ENCODE results near the gene DPP7. TPM values are rescaled to one million over a fixed set of nuclear protein-coding genes. Genes with fewer than 3 reads are reported as not detected.

The DPP7 gene
- total and polyA plus RNA-seq, 2 donors (not counting 1 experiment from before 2014, with no cell fraction given) = 324 to 506 TPM

DNA sequence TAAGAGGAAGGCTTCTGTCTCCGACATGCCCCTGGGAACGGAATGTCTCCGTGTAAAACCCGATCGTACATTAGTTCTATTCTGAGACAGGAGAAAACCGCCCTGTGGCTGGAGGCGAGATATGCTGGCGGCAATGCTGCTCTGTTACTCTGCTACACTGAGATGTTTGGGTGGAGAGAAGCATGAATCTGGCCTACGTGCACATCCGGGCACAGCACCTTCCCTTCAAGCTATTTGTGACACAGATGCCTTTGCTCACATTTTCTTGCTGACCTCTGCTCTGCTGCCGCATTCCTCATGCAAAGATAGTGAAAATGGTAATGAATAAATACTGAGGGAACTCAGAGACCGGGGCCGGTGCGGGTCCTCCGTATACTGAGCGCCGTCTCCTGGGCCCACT, 2.2 kb upstream of the DPP7 start:
- H3K4me1 Mint-ChIP-seq = peaks cover 21% of the 10 kb centered on the region
- Histone ChIP-seq H3K9me3 (ENCODE audit: control extremely low read depth in 1 of 3, control insufficient read depth in 2 of 3, insufficient read depth in 1 of 3, low read length in 2 of 3) (no peaks in the 10 kb centered on the region), H3K27me3 (replicated peaks in 1 of 4; ENCODE audit: control extremely low read depth in 1 of 4, control insufficient read depth in 3 of 4, insufficient read depth in 4 of 4, low read length in 3 of 4) (no peaks in the 10 kb centered on the region), H3K27ac (ENCODE audit: low read length in 2 of 2) (no peak overlapping the region), H4K20me1 (ENCODE audit: control insufficient read depth, insufficient read depth, low read length, poor library complexity, severe bottlenecking) (peaks cover 9% of the 10 kb centered on the region), H3K4me3 (ENCODE audit: control extremely low read depth in 1 of 5, extremely low read depth in 1 of 5, insufficient read depth in 1 of 5, low read depth in 2 of 5, low read length in 4 of 5) (no peak overlapping the region), H3K36me3 (replicated peaks in 1 of 2; ENCODE audit: control extremely low read depth in 1 of 2, control insufficient read depth in 1 of 2, extremely low read depth in 1 of 2, insufficient read depth in 2 of 2, low read length in 1 of 2) (peaks cover 0 to 12% of the 10 kb centered on the region in 2 experiments), H3K79me2 (ENCODE audit: control insufficient read depth, insufficient read depth, low read length) (peaks cover 14% of the 10 kb centered on the region), H2AFZ (ENCODE audit: insufficient read depth, low read depth, low read length, poor library complexity, severe bottlenecking) (no peak overlapping the region), H3K4me1 (ENCODE audit: control insufficient read depth in 2 of 2, insufficient read depth in 2 of 2, low read length in 2 of 2) (peaks cover 22 to 37% of the 10 kb centered on the region in 2 donors), H3K9ac (ENCODE audit: low read length) (no peak overlapping the region), H3K4me2 (replicated peaks; ENCODE audit: low read depth, low read length, poor library complexity, severe bottlenecking) (no peak overlapping the region)
- intact Hi-C loops (cut with micrococcal nuclease) = no loop called here
- TF ChIP-seq EZH2 (IDR thresholded peaks at IDR 0.05; ENCODE audit: borderline replicate concordance, insufficient read depth, low read depth, low read length, poor library complexity, severe bottlenecking) = no peak
- TF ChIP-seq, protein P1, sequence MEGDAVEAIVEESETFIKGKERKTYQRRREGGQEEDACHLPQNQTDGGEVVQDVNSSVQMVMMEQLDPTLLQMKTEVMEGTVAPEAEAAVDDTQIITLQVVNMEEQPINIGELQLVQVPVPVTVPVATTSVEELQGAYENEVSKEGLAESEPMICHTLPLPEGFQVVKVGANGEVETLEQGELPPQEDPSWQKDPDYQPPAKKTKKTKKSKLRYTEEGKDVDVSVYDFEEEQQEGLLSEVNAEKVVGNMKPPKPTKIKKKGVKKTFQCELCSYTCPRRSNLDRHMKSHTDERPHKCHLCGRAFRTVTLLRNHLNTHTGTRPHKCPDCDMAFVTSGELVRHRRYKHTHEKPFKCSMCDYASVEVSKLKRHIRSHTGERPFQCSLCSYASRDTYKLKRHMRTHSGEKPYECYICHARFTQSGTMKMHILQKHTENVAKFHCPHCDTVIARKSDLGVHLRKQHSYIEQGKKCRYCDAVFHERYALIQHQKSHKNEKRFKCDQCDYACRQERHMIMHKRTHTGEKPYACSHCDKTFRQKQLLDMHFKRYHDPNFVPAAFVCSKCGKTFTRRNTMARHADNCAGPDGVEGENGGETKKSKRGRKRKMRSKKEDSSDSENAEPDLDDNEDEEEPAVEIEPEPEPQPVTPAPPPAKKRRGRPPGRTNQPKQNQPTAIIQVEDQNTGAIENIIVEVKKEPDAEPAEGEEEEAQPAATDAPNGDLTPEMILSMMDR (IDR thresholded peaks at IDR 0.05) = no peak
- no peaks in the 10 kb centered on the region for H3K9me3 Mint-ChIP-seq (ENCODE audit: insufficient read depth)
- H3K4me3 Mint-ChIP-seq = peak overlapping the region; percentile 44
- WGBS (ENCODE audit: insufficient coverage) = 92% methylated on average over 15 of the region's 17 CpGs
- H3K27ac Mint-ChIP-seq = no peak overlapping the region
- ChIA-PET CTCF (no interaction called here), POLR2A (no interaction called here)
- no peaks in the 10 kb centered on the region for H3K27me3 Mint-ChIP-seq
- DNase-seq (no peak), ATAC-seq (ENCODE audit: low read depth) (no peak)

DNA sequence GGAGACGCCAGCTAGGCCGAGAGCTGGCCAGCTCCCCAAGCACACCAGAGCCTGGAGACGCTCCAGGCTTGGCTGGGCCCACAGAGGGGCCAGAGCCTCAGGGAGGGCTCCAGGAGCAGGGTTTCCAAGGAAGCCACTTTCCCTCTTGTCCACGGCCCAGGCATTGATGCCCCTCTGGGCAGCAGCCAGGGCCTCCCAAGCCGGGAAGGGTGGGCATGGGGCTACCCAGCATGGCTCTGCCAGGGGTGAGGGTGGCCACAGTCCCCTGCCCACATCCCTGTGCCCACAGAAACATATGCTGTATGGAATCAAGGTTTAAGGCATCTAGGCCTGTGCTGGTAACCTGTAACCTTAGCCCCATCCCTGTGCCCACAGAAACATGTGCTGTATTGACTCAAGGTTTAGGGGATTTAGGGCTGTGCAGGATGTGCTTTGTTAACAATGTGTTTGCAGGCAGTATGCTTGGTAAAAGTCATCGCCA, 1.5 kb upstream of the DPP7 start:
- TF ChIP-seq, protein P1 (IDR thresholded peaks at IDR 0.05) = no peak
- no peak for TF ChIP-seq EZH2 (IDR thresholded peaks at IDR 0.05; ENCODE audit: borderline replicate concordance, insufficient read depth, low read depth, low read length, poor library complexity, severe bottlenecking)
- Mint-ChIP-seq H3K27ac (no peak overlapping the region), H3K4me1 (peaks cover 19% of the 10 kb centered on the region), H3K27me3 (no peaks in the 10 kb centered on the region), H3K4me3 (no peak overlapping the region), H3K9me3 (ENCODE audit: insufficient read depth) (no peaks in the 10 kb centered on the region)
- intact Hi-C loops (cut with micrococcal nuclease) = no loop called here
- no peak for ATAC-seq (ENCODE audit: low read depth)
- Histone ChIP-seq H3K4me1 (ENCODE audit: control insufficient read depth in 2 of 2, insufficient read depth in 2 of 2, low read length in 2 of 2) (peaks cover 20 to 33% of the 10 kb centered on the region in 2 donors), H4K20me1 (ENCODE audit: control insufficient read depth, insufficient read depth, low read length, poor library complexity, severe bottlenecking) (peaks cover 9% of the 10 kb centered on the region), H3K4me2 (replicated peaks; ENCODE audit: low read depth, low read length, poor library complexity, severe bottlenecking) (no peak overlapping the region), H3K36me3 (replicated peaks in 1 of 2; ENCODE audit: control extremely low read depth in 1 of 2, control insufficient read depth in 1 of 2, extremely low read depth in 1 of 2, insufficient read depth in 2 of 2, low read length in 1 of 2) (peaks cover 0 to 17% of the 10 kb centered on the region in 2 experiments), H3K9ac (ENCODE audit: low read length) (no peak overlapping the region), H3K27me3 (replicated peaks in 1 of 4; ENCODE audit: control extremely low read depth in 1 of 4, control insufficient read depth in 3 of 4, insufficient read depth in 4 of 4, low read length in 3 of 4) (no peaks in the 10 kb centered on the region), H3K9me3 (ENCODE audit: control extremely low read depth in 1 of 3, control insufficient read depth in 2 of 3, insufficient read depth in 1 of 3, low read length in 2 of 3) (no peaks in the 10 kb centered on the region), H2AFZ (ENCODE audit: insufficient read depth, low read depth, low read length, poor library complexity, severe bottlenecking) (no peak overlapping the region), H3K79me2 (ENCODE audit: control insufficient read depth, insufficient read depth, low read length) (peaks cover 14% of the 10 kb centered on the region), H3K27ac (ENCODE audit: low read length in 2 of 2) (no peak overlapping the region), H3K4me3 (ENCODE audit: control extremely low read depth in 1 of 5, extremely low read depth in 1 of 5, insufficient read depth in 1 of 5, low read depth in 2 of 5, low read length in 4 of 5) (no peak overlapping the region)
- peak; percentile 29 for DNase-seq
- 80% methylated on average over 5 of the region's 6 CpGs for WGBS (ENCODE audit: insufficient coverage)
- CTCF ChIA-PET = interaction anchor here (1.3 to 2.0 kb wide), 3 partner anchors 10 to 121 kb away, joined by 3 to 7 read pairs (median 5); partner anchors contain the start of gene RNF224
- POLR2A ChIA-PET = no interaction called here
